Upper lobe of left lung (tissue), 6 donors: ENCODE measurements around the gene AP1B1. TPM values are rescaled to one million over a fixed set of nuclear protein-coding genes. Genes with fewer than 3 reads are reported as not detected.

Experiments used
- ATAC-seq, 2 donors: fragments of 200-7000 bp; cut with Tn5 transposase; one replicate each; pipeline ENCODE4 v1.9.1; 2022; ENCODE audit warnings: mild to moderate bottlenecking in 2 of 2, moderate library complexity in 2 of 2; ENCODE audit not compliant: low FRiP score in 2 of 2
- DNase-seq, 2 donors: peaks; one replicate each; pipeline ENCODE4 v3.0.0-alpha.2; 2019 to 2020
- H3K27ac ChIP-seq, 4 donors: fragments of 200-600 bp; sonication (generic); one replicate each; pipeline ENCODE4 v1.5.1; 2016 to 2019
- H3K27me3 ChIP-seq, 4 donors: fragments of 200-600 bp; sonication (generic); one replicate each; pipeline ENCODE4 v1.5.1; 2017 to 2019
- H3K36me3 ChIP-seq, 4 donors: fragments of 200-600 bp; sonication (generic); one replicate each; pipeline ENCODE4 v1.5.1; 2016 to 2019
- H3K4me1 ChIP-seq, 4 donors: fragments of 200-600 bp; sonication (generic); one replicate each; pipeline ENCODE4 v1.5.1; 2018 to 2019
- H3K4me3 ChIP-seq, 4 donors: fragments of 200-600 bp; sonication (generic); one replicate each; pipeline ENCODE4 v1.5.1; 2017 to 2019; ENCODE audit warnings: mild to moderate bottlenecking in 2 of 4, moderate library complexity in 1 of 4
- H3K9me3 ChIP-seq, 4 donors: fragments of 200-600 bp; sonication (generic); one replicate each; pipeline ENCODE4 v1.5.1; 2018 to 2019
- EP300 ChIP-seq, 4 donors: sonication (generic); formaldehyde crosslinking; IDR thresholded peaks; one replicate each; pipeline ENCODE4 v1.5.1; 2017; ENCODE audit warnings: antibody characterized with exemption in 4 of 4, control low read depth in 2 of 4
- POLR2A ChIP-seq, 4 donors: fragments of 450-650 bp; IDR thresholded peaks; one replicate each; pipeline ENCODE4 v1.5.1; 2016 to 2017; ENCODE audit warnings: antibody characterized with exemption in 4 of 4, mild to moderate bottlenecking in 2 of 4
- POLR2AphosphoS5 ChIP-seq, 2 donors: sonication (generic); formaldehyde crosslinking; IDR thresholded peaks; one replicate each; pipeline ENCODE4 v1.5.1; 2017; ENCODE audit warnings: antibody characterized with exemption in 2 of 2
- WGBS, 2 donors: methylation state at CpG; one replicate each; pipeline ENCODE4 v1.1.5; 2017 to 2018; 5-methylcytosine and 5-hydroxymethylcytosine counted together
- total RNA-seq, 6 donors: library from RNA; depleted of rRNA in 4 of 6; stranded (reverse); fragments of >200 nt in 4 of 6; gene quantifications; one replicate each; pipeline versions ENCODE4 v1.1.0 to v1.2.1, GENCODE V29; 2016 to 2021
- TF ChIP-seq, protein P1 (sequence below), 6 experiments: fragments of 450-650 bp in 4 of 6; fragments of 200-600 bp in 2 of 6; sonication (generic) in 2 of 6; IDR thresholded peaks; one replicate each; pipeline ENCODE4 v1.5.1; 2016 to 2019; ENCODE audit warnings: antibody characterized with exemption in 6 of 6
- donor health status: DM: no; HTN: no; CAD: no; lungs with moderate emphysema.
- donor health status: DM: no; HTN: yes; CAD: no; lungs with severe emphysema.

The AP1B1 gene
- total RNA-seq, 6 donors from 2014 or later: 44.7 to 162 (median 80.7) TPM

GRCh38 chr22:29325785-29326315 is 62.5 kb downstream of the AP1B1 start:
- WGBS, 2 donors: 57 to 75% methylated on average over 9 of the region's 9 CpGs
- TF ChIP-seq POLR2AphosphoS5 (IDR thresholded peaks at IDR 0.05) (no peak), EP300 (IDR thresholded peaks at IDR 0.05) (no peak), POLR2A (IDR thresholded peaks at IDR 0.05) (no peak)
- TF ChIP-seq, protein P1, sequence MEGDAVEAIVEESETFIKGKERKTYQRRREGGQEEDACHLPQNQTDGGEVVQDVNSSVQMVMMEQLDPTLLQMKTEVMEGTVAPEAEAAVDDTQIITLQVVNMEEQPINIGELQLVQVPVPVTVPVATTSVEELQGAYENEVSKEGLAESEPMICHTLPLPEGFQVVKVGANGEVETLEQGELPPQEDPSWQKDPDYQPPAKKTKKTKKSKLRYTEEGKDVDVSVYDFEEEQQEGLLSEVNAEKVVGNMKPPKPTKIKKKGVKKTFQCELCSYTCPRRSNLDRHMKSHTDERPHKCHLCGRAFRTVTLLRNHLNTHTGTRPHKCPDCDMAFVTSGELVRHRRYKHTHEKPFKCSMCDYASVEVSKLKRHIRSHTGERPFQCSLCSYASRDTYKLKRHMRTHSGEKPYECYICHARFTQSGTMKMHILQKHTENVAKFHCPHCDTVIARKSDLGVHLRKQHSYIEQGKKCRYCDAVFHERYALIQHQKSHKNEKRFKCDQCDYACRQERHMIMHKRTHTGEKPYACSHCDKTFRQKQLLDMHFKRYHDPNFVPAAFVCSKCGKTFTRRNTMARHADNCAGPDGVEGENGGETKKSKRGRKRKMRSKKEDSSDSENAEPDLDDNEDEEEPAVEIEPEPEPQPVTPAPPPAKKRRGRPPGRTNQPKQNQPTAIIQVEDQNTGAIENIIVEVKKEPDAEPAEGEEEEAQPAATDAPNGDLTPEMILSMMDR (IDR thresholded peaks at IDR 0.05): no peak

GRCh38 chr22:29325356-29325755 is 63.0 kb downstream of the AP1B1 start:
- Histone ChIP-seq H3K27ac (no peak overlapping the region), H3K9me3 (no peaks in the 10 kb centered on the region), H3K4me3 (no peak overlapping the region), H3K36me3 (peaks cover 4 to 41% (median 38%) of the 10 kb centered on the region in 4 donors), H3K4me1 (no peaks in the 10 kb centered on the region), H3K27me3 (no peaks in the 10 kb centered on the region)
- TF ChIP-seq POLR2AphosphoS5 (IDR thresholded peaks at IDR 0.05) (no peak), POLR2A (IDR thresholded peaks at IDR 0.05) (no peak), EP300 (IDR thresholded peaks at IDR 0.05) (no peak)
- TF ChIP-seq, protein P1 (IDR thresholded peaks at IDR 0.05): no peak
- 77 to 84% methylated on average over 8 of the region's 8 CpGs for WGBS, 2 donors
- DNase-seq (no peak), ATAC-seq (no peak)

More at GRCh38 chr22:29325785-29326315, 62.5 kb downstream of the AP1B1 start:
- no peaks in the 10 kb centered on the region for H3K4me1 ChIP-seq
- no peak overlapping the region for H3K27ac ChIP-seq
- H3K9me3 ChIP-seq: no peaks in the 10 kb centered on the region
- ATAC-seq (no peak), DNase-seq (no peak)
- no peak overlapping the region for H3K4me3 ChIP-seq
- H3K27me3 ChIP-seq: no peaks in the 10 kb centered on the region
- peaks cover 4 to 46% (median 43%) of the 10 kb centered on the region in 4 donors for H3K36me3 ChIP-seq

- Histone ChIP-seq H3K27ac (no peak overlapping the region), H3K4me3 (no peak overlapping the region), H3K36me3 (peaks cover 4 to 24% (median 22%) of the 10 kb centered on the region in 4 donors), H3K9me3 (no peaks in the 10 kb centered on the region), H3K27me3 (no peaks in the 10 kb centered on the region), H3K4me1 (no peaks in the 10 kb centered on the region)
- no peak for DNase-seq
- no peak for ATAC-seq
- TF ChIP-seq, protein P1 (IDR thresholded peaks at IDR 0.05): no peak
- TF ChIP-seq POLR2A (IDR thresholded peaks at IDR 0.05) (no peak), POLR2AphosphoS5 (IDR thresholded peaks at IDR 0.05) (no peak), EP300 (IDR thresholded peaks at IDR 0.05) (no peak)
Observed at GRCh38 chr22:29323641-29324040, 64.7 kb downstream of the AP1B1 start.

DNA sequence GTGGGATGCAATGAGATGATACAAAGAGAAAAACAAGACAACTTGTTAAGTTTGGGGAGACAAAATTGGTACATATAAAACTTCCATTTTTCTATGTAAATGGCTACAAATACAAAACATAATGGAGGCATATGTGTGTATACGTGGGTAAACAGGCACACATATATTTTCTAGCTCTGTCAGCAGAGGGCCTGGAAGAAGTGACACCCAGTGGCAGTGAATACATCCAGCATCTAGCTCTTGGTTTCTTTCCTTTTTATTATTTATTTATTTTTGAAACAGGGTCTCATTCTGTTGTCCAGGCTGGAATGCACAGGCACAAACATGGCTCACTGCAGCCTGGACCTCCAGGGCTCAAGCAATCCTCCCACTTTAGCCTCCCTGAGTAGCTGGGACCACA is 67.8 kb downstream of the AP1B1 start:
- Histone ChIP-seq H3K9me3 (no peaks in the 10 kb centered on the region), H3K36me3 (no peaks in the 10 kb centered on the region), H3K4me1 (peaks cover 4 to 6% (median 4%) of the 10 kb centered on the region in 4 donors), H3K27ac (no peak overlapping the region), H3K4me3 (no peak overlapping the region), H3K27me3 (peaks cover 0 to 5% (median 4%) of the 10 kb centered on the region in 4 donors)
- ATAC-seq (no peak), DNase-seq (no peak)
- TF ChIP-seq POLR2AphosphoS5 (IDR thresholded peaks at IDR 0.05) (no peak), EP300 (IDR thresholded peaks at IDR 0.05) (no peak), POLR2A (IDR thresholded peaks at IDR 0.05) (no peak)
- WGBS, 2 donors: 55 to 58% methylated on average over 1 of the region's 1 CpG

GRCh38 chr22:29319072-29319471 is 69.3 kb downstream of the AP1B1 start:
- Histone ChIP-seq H3K4me3 (no peak overlapping the region), H3K9me3 (no peaks in the 10 kb centered on the region), H3K4me1 (peaks cover 17 to 20% (median 18%) of the 10 kb centered on the region in 4 donors), H3K36me3 (no peaks in the 10 kb centered on the region), H3K27ac (no peak overlapping the region), H3K27me3 (peaks cover 0 to 20% (median 14%) of the 10 kb centered on the region in 4 donors)
- 86% methylated on average over 2 of the region's 2 CpGs; no CpG with 5 or more reads in 1 of the 2 donors for WGBS, 2 donors
- no peak for DNase-seq
- no peak for ATAC-seq
- no peak for TF ChIP-seq EP300 (IDR thresholded peaks at IDR 0.05)
- TF ChIP-seq POLR2AphosphoS5 (IDR thresholded peaks at IDR 0.05): no peak
